Right atrium auricular region (tissue), 2 donors: ENCODE data around the gene FGF7. TPM values are rescaled to one million over a fixed set of nuclear protein-coding genes. Genes with fewer than 3 reads are reported as not detected.
A peak's percentile ranks its signal among the peaks of the same experiment; 100 is the strongest.

Experiments
- DNase-seq: peaks from one replicate; pipeline ENCODE4 v3.0.0-alpha.2; 2019; ENCODE audit warnings: low spot score
- H3K27ac ChIP-seq, 2 donors: fragments of 200-600 bp; sonication (generic); 1 replicate in 1 of 2; 2 replicates in 1 of 2; pipeline ENCODE4 v1.5.1; 2016 to 2019
- H3K27me3 ChIP-seq, 2 donors: fragments of 200-600 bp; sonication (generic); one replicate each; pipeline versions ENCODE4 v1.5.1 to v1.6.0; 2017 to 2019
- H3K36me3 ChIP-seq: fragments of 200-600 bp; sonication (generic); one replicate; pipeline ENCODE4 v1.5.1; 2016
- H3K4me1 ChIP-seq, 2 donors: fragments of 200-600 bp; sonication (generic); one replicate each; pipeline versions ENCODE4 v1.5.1 to v1.6.0; 2017 to 2019
- H3K4me3 ChIP-seq, 2 donors: fragments of 200-600 bp; sonication (generic); 1 replicate in 1 of 2; 2 replicates in 1 of 2; pipeline ENCODE4 v1.5.1; 2017 to 2019; ENCODE audit warnings: mild to moderate bottlenecking in 1 of 2, moderate library complexity in 1 of 2
- H3K9me3 ChIP-seq, 2 donors: fragments of 200-600 bp; sonication (generic); one replicate each; pipeline ENCODE4 v1.5.1; 2019
- total RNA-seq, 2 donors: library from RNA; depleted of rRNA; stranded (reverse); fragments of >200 nt; gene quantifications; one replicate each; pipeline ENCODE4 v1.1.0, GENCODE V29; 2016
- TF ChIP-seq, protein P1 (sequence below), 2 donors: fragments of 200-600 bp; sonication (generic); IDR thresholded peaks; one replicate each; pipeline ENCODE4 v1.5.1; 2019; ENCODE audit warnings: antibody characterized with exemption in 2 of 2

The FGF7 gene
- total RNA-seq, 2 donors from 2014 or later = 27.2 to 28.5 TPM

DNA sequence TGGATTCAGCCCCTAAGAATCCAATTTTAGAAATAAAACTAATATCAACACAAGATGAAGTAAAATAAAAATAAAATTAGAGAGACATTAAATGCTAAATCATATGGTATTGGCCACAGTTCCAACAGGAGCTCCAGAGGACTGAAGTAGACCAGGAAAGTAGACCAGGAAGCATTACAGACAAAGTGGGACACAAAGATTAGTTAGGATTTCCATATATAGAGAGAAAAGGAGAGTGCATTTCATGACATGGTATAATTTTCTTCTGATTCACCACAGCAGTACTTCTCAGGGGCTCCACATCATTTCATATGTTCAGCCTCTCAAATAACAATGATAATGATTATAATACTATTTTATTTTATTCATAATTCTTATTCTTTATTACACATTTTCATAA is 18.3 kb downstream of the FGF7 start:
- Histone ChIP-seq H3K27ac (no peak overlapping the region), H3K4me1 (peaks cover 0 to 37% of the 10 kb centered on the region in 2 donors), H3K9me3 (no peaks in the 10 kb centered on the region), H3K36me3 (no peaks in the 10 kb centered on the region), H3K27me3 (no peaks in the 10 kb centered on the region), H3K4me3 (no peak overlapping the region)
- TF ChIP-seq, protein P1, sequence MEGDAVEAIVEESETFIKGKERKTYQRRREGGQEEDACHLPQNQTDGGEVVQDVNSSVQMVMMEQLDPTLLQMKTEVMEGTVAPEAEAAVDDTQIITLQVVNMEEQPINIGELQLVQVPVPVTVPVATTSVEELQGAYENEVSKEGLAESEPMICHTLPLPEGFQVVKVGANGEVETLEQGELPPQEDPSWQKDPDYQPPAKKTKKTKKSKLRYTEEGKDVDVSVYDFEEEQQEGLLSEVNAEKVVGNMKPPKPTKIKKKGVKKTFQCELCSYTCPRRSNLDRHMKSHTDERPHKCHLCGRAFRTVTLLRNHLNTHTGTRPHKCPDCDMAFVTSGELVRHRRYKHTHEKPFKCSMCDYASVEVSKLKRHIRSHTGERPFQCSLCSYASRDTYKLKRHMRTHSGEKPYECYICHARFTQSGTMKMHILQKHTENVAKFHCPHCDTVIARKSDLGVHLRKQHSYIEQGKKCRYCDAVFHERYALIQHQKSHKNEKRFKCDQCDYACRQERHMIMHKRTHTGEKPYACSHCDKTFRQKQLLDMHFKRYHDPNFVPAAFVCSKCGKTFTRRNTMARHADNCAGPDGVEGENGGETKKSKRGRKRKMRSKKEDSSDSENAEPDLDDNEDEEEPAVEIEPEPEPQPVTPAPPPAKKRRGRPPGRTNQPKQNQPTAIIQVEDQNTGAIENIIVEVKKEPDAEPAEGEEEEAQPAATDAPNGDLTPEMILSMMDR (IDR thresholded peaks at IDR 0.05) = no peak
- DNase-seq = no peak

DNA sequence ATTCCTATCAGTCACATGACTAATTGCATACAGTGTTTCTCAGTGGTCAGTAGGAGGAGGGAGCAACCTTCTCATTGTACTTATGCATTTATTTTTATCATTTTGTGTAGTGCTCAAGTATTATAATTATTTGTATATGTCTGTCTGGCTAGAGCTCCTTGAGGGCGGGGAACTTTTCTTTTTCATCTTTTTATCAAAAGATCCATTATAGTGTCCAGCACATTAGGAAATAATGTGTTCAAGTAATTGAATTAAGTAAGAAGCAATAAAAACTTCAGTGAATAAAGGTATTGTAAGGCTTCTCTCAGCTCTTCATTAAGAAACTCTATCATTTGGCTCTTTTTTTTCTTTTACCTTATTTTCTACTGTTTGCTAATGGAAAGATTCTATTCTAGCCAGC is 18.8 kb downstream of the FGF7 start:
- Histone ChIP-seq H3K4me3 (no peak overlapping the region), H3K4me1 (peaks cover 0 to 35% of the 10 kb centered on the region in 2 donors), H3K27me3 (no peaks in the 10 kb centered on the region), H3K36me3 (no peaks in the 10 kb centered on the region), H3K27ac (no peak overlapping the region), H3K9me3 (no peaks in the 10 kb centered on the region)
- DNase-seq = no peak
- TF ChIP-seq, protein P1 (IDR thresholded peaks at IDR 0.05) = no peak

DNA sequence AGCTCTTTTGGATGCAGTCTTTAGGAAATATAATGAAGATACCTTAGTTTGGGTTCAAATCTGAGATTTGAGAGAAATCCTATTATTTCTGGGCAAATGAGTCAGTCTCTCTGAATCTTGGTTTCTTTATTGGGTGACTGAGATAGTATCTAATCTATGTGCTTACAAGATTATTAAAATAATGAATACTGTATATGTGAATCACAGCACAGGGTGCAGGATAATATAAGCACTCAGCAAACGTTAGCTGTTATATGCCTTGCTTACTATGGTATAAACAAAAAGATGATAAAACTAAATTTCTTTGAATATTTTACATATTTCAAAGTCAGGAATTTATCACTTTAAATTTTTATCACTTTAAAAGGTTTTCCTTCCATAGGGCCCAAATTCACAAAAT is 29.6 kb downstream of the FGF7 start:
- H3K9me3 ChIP-seq = no peaks in the 10 kb centered on the region
- no peaks in the 10 kb centered on the region for H3K27me3 ChIP-seq
- H3K4me3 ChIP-seq = no peak overlapping the region
- no peak overlapping the region for H3K27ac ChIP-seq
- H3K4me1 ChIP-seq = no peaks in the 10 kb centered on the region
- TF ChIP-seq, protein P1 (IDR thresholded peaks at IDR 0.05) = no peak
- H3K36me3 ChIP-seq = no peaks in the 10 kb centered on the region
- DNase-seq = no peak

DNA sequence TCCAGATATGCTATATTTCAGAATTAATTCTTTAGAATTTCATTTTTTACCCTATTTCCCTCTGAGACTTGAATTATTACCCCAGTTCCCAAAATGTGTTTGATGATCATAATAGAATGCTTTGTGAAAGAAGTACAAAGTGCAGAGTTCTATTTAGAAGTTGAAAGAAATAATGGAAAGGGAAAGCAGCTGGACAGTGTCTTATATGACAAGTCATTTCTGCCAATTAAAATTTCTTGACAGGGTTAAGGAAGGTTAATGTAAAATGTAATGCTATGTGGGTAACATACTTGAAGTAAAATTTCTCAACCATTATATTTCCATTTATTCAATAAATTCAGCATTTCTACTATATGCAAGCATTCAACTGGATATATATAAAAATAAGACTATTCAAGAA is 33.1 kb downstream of the FGF7 start:
- H3K36me3 ChIP-seq = no peaks in the 10 kb centered on the region
- TF ChIP-seq, protein P1 (IDR thresholded peaks at IDR 0.05) = no peak
- no peak overlapping the region for H3K27ac ChIP-seq
- no peaks in the 10 kb centered on the region for H3K27me3 ChIP-seq
- no peaks in the 10 kb centered on the region for H3K9me3 ChIP-seq
- DNase-seq = no peak
- peaks cover 0 to 18% of the 10 kb centered on the region in 2 donors for H3K4me1 ChIP-seq
- H3K4me3 ChIP-seq = no peak overlapping the region

DNA sequence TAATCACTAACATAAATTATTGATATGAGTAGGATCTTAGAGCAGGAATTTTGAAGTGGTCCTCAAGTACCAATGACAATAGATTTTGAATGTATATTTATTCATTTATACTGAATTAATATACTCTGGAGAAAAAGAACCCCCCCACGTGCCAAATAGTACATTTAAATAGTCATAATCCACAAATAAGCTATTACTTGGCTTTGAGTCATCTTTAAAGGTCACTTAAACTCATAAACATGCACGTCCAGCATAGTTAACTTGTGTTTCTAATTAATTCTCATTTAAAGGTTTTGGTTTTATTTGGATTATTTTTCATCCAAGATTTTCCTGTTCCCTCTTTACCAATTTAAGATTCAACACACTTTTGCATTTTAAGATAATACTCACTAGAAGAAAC is 35.1 kb downstream of the FGF7 start:
- Histone ChIP-seq H3K4me1 (peaks cover 0 to 29% of the 10 kb centered on the region in 2 donors), H3K27me3 (no peaks in the 10 kb centered on the region), H3K9me3 (no peaks in the 10 kb centered on the region), H3K27ac (peak overlapping the region in 1 of 2 donors; percentile 11), H3K36me3 (no peaks in the 10 kb centered on the region), H3K4me3 (no peak overlapping the region)
- no peak for DNase-seq
- TF ChIP-seq, protein P1 (IDR thresholded peaks at IDR 0.05) = no peak

DNA sequence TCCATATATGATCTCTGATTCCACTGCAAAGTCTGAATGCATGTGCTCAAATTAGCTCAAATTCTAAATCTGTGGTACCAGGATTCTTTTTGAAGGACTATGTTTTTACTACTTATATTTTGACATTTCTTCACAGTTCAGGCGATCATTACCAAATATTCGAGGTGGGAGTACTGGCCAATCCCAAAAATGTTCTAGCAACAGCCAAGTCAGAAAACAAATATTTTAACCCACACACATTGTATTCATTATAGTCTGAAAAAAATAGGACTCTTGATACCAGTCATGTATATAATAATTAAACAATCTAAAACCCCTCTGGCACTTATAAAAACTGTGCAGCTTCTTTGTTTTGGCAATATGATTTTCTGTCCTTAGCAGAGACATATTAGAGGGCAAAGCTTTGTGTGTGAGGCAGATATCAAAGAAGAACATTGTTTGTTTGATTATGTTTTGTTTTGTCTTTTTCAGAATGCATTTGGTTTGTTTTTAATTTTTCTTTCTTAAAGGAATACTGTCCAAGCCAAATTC is 37.4 kb downstream of the FGF7 start:
- DNase-seq = no peak
- Histone ChIP-seq H3K9me3 (no peaks in the 10 kb centered on the region), H3K4me3 (no peak overlapping the region), H3K4me1 (peaks cover 0 to 29% of the 10 kb centered on the region in 2 donors), H3K27me3 (no peaks in the 10 kb centered on the region), H3K36me3 (no peaks in the 10 kb centered on the region), H3K27ac (no peak overlapping the region)
- TF ChIP-seq, protein P1 (IDR thresholded peaks at IDR 0.05) = no peak
